Measurements from ENCODE around the gene FREM1. TPM values are rescaled to one million over a fixed set of nuclear protein-coding genes. Genes with fewer than 3 reads are reported as not detected.

The FREM1 gene
- total and polyA plus RNA-seq, 4 donors = 6.9 to 18.9 (median 14.6) TPM

GRCh38 chr9:14907360-14907685, 2.9 kb downstream of the FREM1 start:
- Histone ChIP-seq H3K9me3 (ENCODE audit: control insufficient read depth, low read length) (no peaks in the 10 kb centered on the region), H3K27ac (ENCODE audit: low read depth in 1 of 2, low read length in 2 of 2) (peak overlapping the region; percentile 33 to 43), H3K4me1 (ENCODE audit: control insufficient read depth in 1 of 2, insufficient read depth in 2 of 2, low read length in 2 of 2) (peaks cover 2 to 18% of the 10 kb centered on the region in 2 donors), H3K4me3 (ENCODE audit: low read length in 2 of 2) (peak overlapping the region in 1 of 2 donors; percentile 15), H3K27me3 (ENCODE audit: control insufficient read depth in 1 of 2, insufficient read depth in 2 of 2, low read length in 1 of 2) (no peaks in the 10 kb centered on the region), H3K36me3 (ENCODE audit: control insufficient read depth in 1 of 2, insufficient read depth in 2 of 2, low read length in 1 of 2) (no peaks in the 10 kb centered on the region)
- intact Hi-C loops (cut with DNase I) = no loop called here
- DNase-seq = no peak
- ATAC-seq (ENCODE audit: low FRiP score) = no peak
- WGBS, 2 donors = 67 to 68% methylated on average over 5 of the region's 5 CpGs

GRCh38 chr9:14906644-14907359, 3.4 kb downstream of the FREM1 start:
- intact Hi-C loops (cut with DNase I) = no loop called here

DNA sequence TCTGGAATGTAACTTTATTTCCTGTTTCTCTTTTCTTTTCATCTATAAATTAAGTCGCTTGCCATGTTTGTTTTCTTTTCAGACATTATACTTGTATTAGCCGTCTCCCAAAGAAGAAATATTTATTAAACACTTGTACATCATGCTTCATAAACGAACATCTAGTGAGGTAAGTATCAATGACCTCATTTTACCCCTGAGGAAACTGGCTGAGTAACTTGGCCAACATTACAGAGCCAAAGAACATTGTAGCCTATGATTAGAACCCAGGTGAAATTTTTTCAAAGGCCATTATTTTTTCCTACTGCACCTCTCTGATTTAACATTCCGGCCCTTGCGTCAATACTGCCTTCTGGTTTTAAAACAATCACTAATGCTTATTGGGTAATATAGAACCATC, 4.2 kb downstream of the FREM1 start:
- no peaks in the 10 kb centered on the region for H3K9me3 ChIP-seq (ENCODE audit: control insufficient read depth, low read length)
- H3K27ac ChIP-seq (ENCODE audit: low read depth in 1 of 2, low read length in 2 of 2) = peak overlapping the region in 1 of 2 donors; percentile 33
- no peak for ATAC-seq (ENCODE audit: low FRiP score)
- H3K36me3 ChIP-seq (ENCODE audit: control insufficient read depth in 1 of 2, insufficient read depth in 2 of 2, low read length in 1 of 2) = no peaks in the 10 kb centered on the region
- no peak for DNase-seq
- no peak overlapping the region for H3K4me3 ChIP-seq (ENCODE audit: low read length in 2 of 2)
- 12 to 13% methylated on average over 5 of the region's 5 CpGs for WGBS, 2 donors
- H3K27me3 ChIP-seq (ENCODE audit: control insufficient read depth in 1 of 2, insufficient read depth in 2 of 2, low read length in 1 of 2) = no peaks in the 10 kb centered on the region
- intact Hi-C loops (cut with DNase I) = no loop called here
- peaks cover 2 to 20% of the 10 kb centered on the region in 2 donors for H3K4me1 ChIP-seq (ENCODE audit: control insufficient read depth in 1 of 2, insufficient read depth in 2 of 2, low read length in 2 of 2)

More at GRCh38 chr9:14906644-14907359, 3.4 kb downstream of the FREM1 start:
- Histone ChIP-seq H3K27ac (ENCODE audit: low read depth in 1 of 2, low read length in 2 of 2) (peak overlapping the region; percentile 33 to 78), H3K4me1 (ENCODE audit: control insufficient read depth in 1 of 2, insufficient read depth in 2 of 2, low read length in 2 of 2) (peaks cover 2 to 20% of the 10 kb centered on the region in 2 donors), H3K36me3 (ENCODE audit: control insufficient read depth in 1 of 2, insufficient read depth in 2 of 2, low read length in 1 of 2) (no peaks in the 10 kb centered on the region), H3K27me3 (ENCODE audit: control insufficient read depth in 1 of 2, insufficient read depth in 2 of 2, low read length in 1 of 2) (no peaks in the 10 kb centered on the region), H3K9me3 (ENCODE audit: control insufficient read depth, low read length) (no peaks in the 10 kb centered on the region), H3K4me3 (ENCODE audit: low read length in 2 of 2) (peak overlapping the region; percentile 3 to 26)
- 12 to 17% methylated on average over 2 of the region's 2 CpGs for WGBS, 2 donors
- ATAC-seq (ENCODE audit: low FRiP score) (no peak), DNase-seq (no peak)

DNA sequence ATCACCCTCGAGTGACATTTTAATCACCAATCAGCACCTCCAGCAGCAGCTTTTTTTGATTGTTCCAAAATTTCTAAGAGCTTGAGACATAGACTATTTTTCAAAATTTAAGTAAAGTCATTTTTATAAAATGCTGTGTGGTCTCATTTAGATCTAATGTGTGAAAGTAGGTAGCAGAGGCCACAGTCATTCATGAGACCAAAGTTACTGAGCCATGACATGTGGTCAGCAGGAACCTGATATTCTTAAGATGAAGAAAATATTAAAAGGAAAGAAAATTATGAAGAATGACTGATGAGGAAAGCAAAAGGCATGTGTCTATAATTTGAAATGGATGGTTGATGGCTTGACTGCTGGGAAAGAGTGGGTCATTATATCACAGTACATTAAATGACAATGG, 7.2 kb downstream of the FREM1 start:
- no peak overlapping the region for H3K27ac ChIP-seq (ENCODE audit: low read depth in 1 of 2, low read length in 2 of 2)
- intact Hi-C loops (cut with DNase I) = no loop called here

DNA sequence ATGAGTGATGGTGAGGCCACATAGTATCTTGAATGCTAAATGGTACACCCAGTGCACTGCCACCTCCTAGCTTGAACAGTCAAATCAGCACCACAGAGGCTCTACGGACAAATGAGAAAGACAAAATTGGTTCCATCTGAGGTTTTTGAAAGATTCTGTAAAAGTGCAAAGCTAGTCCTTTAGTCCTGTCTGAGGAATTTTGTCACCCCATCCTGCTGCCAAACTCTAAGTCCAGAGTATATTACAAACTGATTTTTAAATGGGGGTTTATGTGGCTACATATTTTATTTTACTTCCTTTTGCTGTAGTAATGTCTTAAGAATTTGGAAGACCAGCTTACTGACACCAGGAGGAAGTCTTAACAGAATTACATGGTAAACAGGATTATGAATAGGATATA, 7.7 kb downstream of the FREM1 start:
- no peak for ATAC-seq (ENCODE audit: low FRiP score)
- no peak for DNase-seq
- Histone ChIP-seq H3K27ac (ENCODE audit: low read depth in 1 of 2, low read length in 2 of 2) (peak overlapping the region in 1 of 2 donors; percentile 57), H3K4me3 (ENCODE audit: low read length in 2 of 2) (no peak overlapping the region), H3K27me3 (ENCODE audit: control insufficient read depth in 1 of 2, insufficient read depth in 2 of 2, low read length in 1 of 2) (no peaks in the 10 kb centered on the region), H3K36me3 (ENCODE audit: control insufficient read depth in 1 of 2, insufficient read depth in 2 of 2, low read length in 1 of 2) (no peaks in the 10 kb centered on the region), H3K4me1 (ENCODE audit: control insufficient read depth in 1 of 2, insufficient read depth in 2 of 2, low read length in 2 of 2) (peaks cover 2 to 13% of the 10 kb centered on the region in 2 donors), H3K9me3 (ENCODE audit: control insufficient read depth, low read length) (no peaks in the 10 kb centered on the region)
- intact Hi-C loops (cut with DNase I) = no loop called here
- WGBS, 2 donors = 59 to 72% methylated on average over 1 of the region's 1 CpG

More for the DNA sequence above, 7.2 kb downstream of the FREM1 start:
- peaks cover 2 to 16% of the 10 kb centered on the region in 2 donors for H3K4me1 ChIP-seq (ENCODE audit: control insufficient read depth in 1 of 2, insufficient read depth in 2 of 2, low read length in 2 of 2)
- no peak for DNase-seq
- 61 to 63% methylated on average over 1 of the region's 1 CpG for WGBS, 2 donors
- no peaks in the 10 kb centered on the region for H3K36me3 ChIP-seq (ENCODE audit: control insufficient read depth in 1 of 2, insufficient read depth in 2 of 2, low read length in 1 of 2)
- no peaks in the 10 kb centered on the region for H3K9me3 ChIP-seq (ENCODE audit: control insufficient read depth, low read length)
- H3K27me3 ChIP-seq (ENCODE audit: control insufficient read depth in 1 of 2, insufficient read depth in 2 of 2, low read length in 1 of 2) = no peaks in the 10 kb centered on the region
- no peak for ATAC-seq (ENCODE audit: low FRiP score)
- H3K4me3 ChIP-seq (ENCODE audit: low read length in 2 of 2) = no peak overlapping the region

- DNase-seq (no peak), ATAC-seq (ENCODE audit: low FRiP score) (peak; percentile 51)
- intact Hi-C loops (cut with DNase I) = no loop called here
- 66 to 68% methylated on average over 4 of the region's 4 CpGs for WGBS, 2 donors
- Histone ChIP-seq H3K4me3 (ENCODE audit: low read length in 2 of 2) (no peak overlapping the region), H3K27me3 (ENCODE audit: control insufficient read depth in 1 of 2, insufficient read depth in 2 of 2, low read length in 1 of 2) (no peaks in the 10 kb centered on the region), H3K27ac (ENCODE audit: low read depth in 1 of 2, low read length in 2 of 2) (peak overlapping the region in 1 of 2 donors; percentile 5), H3K4me1 (ENCODE audit: control insufficient read depth in 1 of 2, insufficient read depth in 2 of 2, low read length in 2 of 2) (peaks cover 0 to 4% of the 10 kb centered on the region in 2 donors), H3K36me3 (ENCODE audit: control insufficient read depth in 1 of 2, insufficient read depth in 2 of 2, low read length in 1 of 2) (no peaks in the 10 kb centered on the region), H3K9me3 (ENCODE audit: control insufficient read depth, low read length) (no peaks in the 10 kb centered on the region)
Measured at GRCh38 chr9:14899815-14900193, 10.4 kb downstream of the FREM1 start.

DNA sequence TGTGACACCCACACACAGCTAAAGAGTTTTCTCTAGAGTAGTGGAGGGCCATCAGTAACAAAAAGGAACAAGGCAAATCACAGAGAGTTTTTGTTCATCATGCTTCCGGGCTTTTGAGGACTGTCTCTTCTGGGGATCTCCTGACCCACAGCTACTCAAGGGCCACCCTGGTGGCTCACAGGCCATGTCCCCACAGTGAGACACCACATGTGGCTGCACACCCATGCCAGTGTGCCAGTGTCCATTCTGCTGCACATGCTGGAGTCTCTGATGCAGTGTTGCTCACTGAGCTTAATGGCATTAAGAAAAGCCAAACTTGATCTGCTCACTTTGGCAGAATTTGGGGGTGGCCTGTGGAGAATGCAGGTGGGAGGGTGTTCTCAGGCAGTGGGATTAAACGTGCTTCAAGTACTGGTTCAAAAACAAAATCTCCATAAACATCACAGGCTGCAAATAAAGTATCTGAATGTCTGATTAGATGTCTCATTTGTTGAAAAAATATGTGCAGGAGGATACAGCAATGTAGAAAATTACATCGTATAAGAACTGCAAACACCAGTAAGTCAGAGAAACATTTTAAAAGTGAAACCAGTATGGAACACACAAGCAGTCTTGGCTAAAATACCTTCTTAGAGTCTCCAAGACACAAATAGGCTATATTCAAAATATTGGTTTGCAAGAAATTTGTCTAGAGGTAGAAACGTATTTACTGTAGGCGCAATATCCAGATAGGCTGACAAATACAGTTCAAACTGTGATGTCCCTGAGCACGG, 11.0 kb downstream of the FREM1 start:
- DNase-seq (no peak), ATAC-seq (ENCODE audit: low FRiP score) (no peak)
- Histone ChIP-seq H3K4me3 (ENCODE audit: low read length in 2 of 2) (no peak overlapping the region), H3K36me3 (ENCODE audit: control insufficient read depth in 1 of 2, insufficient read depth in 2 of 2, low read length in 1 of 2) (no peaks in the 10 kb centered on the region), H3K9me3 (ENCODE audit: control insufficient read depth, low read length) (no peaks in the 10 kb centered on the region), H3K27ac (ENCODE audit: low read depth in 1 of 2, low read length in 2 of 2) (peak overlapping the region in 1 of 2 donors; percentile 5), H3K4me1 (ENCODE audit: control insufficient read depth in 1 of 2, insufficient read depth in 2 of 2, low read length in 2 of 2) (peaks cover 0 to 2% of the 10 kb centered on the region in 2 donors), H3K27me3 (ENCODE audit: control insufficient read depth in 1 of 2, insufficient read depth in 2 of 2, low read length in 1 of 2) (no peaks in the 10 kb centered on the region)
- WGBS, 2 donors = 68 to 76% methylated on average over 6 of the region's 6 CpGs
- intact Hi-C loops (cut with DNase I) = no loop called here

DNA sequence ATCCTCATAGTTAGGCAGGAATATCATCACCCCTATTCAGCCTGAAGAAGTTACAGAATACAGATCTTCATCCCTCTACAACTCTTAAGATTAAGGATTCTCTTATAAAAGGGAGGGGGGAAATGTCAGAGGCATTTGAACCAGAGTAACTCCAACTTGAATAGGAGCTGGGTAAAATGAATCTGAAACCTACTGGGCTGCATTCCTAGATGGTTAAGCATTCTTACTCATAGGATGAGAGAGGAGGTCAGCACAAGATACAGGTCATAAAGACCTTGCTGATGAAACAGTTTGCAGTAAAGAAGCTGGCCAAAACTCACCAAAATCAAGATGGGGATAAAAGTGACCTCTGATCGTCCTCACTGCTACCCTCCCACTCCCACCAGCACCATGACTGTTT, 14.4 kb downstream of the FREM1 start:
- H3K9me3 ChIP-seq (ENCODE audit: control insufficient read depth, low read length) = no peaks in the 10 kb centered on the region
- 94 to 100% methylated on average over 1 of the region's 1 CpG for WGBS, 2 donors
- no peaks in the 10 kb centered on the region for H3K36me3 ChIP-seq (ENCODE audit: control insufficient read depth in 1 of 2, insufficient read depth in 2 of 2, low read length in 1 of 2)
- ATAC-seq (ENCODE audit: low FRiP score) = no peak
- no peak overlapping the region for H3K4me3 ChIP-seq (ENCODE audit: low read length in 2 of 2)
- DNase-seq = no peak
- H3K4me1 ChIP-seq (ENCODE audit: control insufficient read depth in 1 of 2, insufficient read depth in 2 of 2, low read length in 2 of 2) = no peaks in the 10 kb centered on the region
- H3K27ac ChIP-seq (ENCODE audit: low read depth in 1 of 2, low read length in 2 of 2) = no peak overlapping the region
- H3K27me3 ChIP-seq (ENCODE audit: control insufficient read depth in 1 of 2, insufficient read depth in 2 of 2, low read length in 1 of 2) = no peaks in the 10 kb centered on the region
- intact Hi-C loops (cut with DNase I) = no loop called here

GRCh38 chr9:14893280-14893679, 16.9 kb downstream of the FREM1 start:
- Histone ChIP-seq H3K27ac (ENCODE audit: low read depth in 1 of 2, low read length in 2 of 2) (no peak overlapping the region), H3K4me3 (ENCODE audit: low read length in 2 of 2) (no peak overlapping the region), H3K9me3 (ENCODE audit: control insufficient read depth, low read length) (no peaks in the 10 kb centered on the region), H3K4me1 (ENCODE audit: control insufficient read depth in 1 of 2, insufficient read depth in 2 of 2, low read length in 2 of 2) (no peaks in the 10 kb centered on the region), H3K36me3 (ENCODE audit: control insufficient read depth in 1 of 2, insufficient read depth in 2 of 2, low read length in 1 of 2) (no peaks in the 10 kb centered on the region), H3K27me3 (ENCODE audit: control insufficient read depth in 1 of 2, insufficient read depth in 2 of 2, low read length in 1 of 2) (no peaks in the 10 kb centered on the region)
- intact Hi-C loops (cut with DNase I) = no loop called here
- no peak for ATAC-seq (ENCODE audit: low FRiP score)
- no peak for DNase-seq
- WGBS, 2 donors = 94 to 97% methylated on average over 1 of the region's 1 CpG
